NT2/D1 (cell line): ENCODE measurements around the gene BTK.

Experiments used
- SUZ12 ChIP-seq: IDR thresholded peaks from 2 replicates; pipeline ENCODE4 v1.6.1; 2011; ENCODE audit not compliant: insufficient read length, insufficient read depth; ENCODE audit errors: extremely low read depth
- YY1 ChIP-seq: IDR thresholded peaks from 2 replicates; pipeline ENCODE4 v1.6.1; 2011; ENCODE audit not compliant: insufficient read length, insufficient read depth
- ZNF274 ChIP-seq: IDR thresholded peaks from 2 replicates; pipeline ENCODE4 v1.6.1; 2011; ENCODE audit warnings: mild to moderate bottlenecking, low read depth, low read length

DNA sequence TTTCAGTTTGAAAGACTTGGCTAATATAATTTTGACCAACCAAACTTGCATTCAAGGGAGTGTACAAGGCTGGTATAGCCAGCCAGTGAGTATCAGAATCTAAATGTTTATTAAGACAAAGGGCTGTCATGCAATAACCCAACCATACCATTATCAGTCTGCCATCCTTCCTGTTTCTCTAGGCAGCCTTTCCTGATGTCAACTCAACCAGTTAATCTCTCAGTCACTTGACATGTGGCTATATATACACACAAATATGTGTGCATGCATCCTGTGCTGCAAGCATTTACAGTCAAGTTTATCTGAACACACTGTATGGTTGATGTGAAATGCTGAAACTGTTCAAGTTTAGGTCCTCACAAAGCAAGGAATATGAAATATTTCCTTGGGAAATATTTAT is 17.2 kb downstream of the BTK start:
- TF ChIP-seq YY1 (no peak), ZNF274 (no peak), SUZ12 (no peak)
